Coronary artery (tissue), 2 donors: ENCODE data around the gene KRTAP10-3.

Experiments
- DNase-seq: peaks from one replicate; pipeline ENCODE4 v3.0.0-alpha.2; 2017; ENCODE audit warnings: low spot score
- H3K27ac ChIP-seq, 2 donors: fragments of 200-600 bp; sonication (generic); one replicate each; pipeline ENCODE4 v1.5.1; 2016 to 2019
- H3K4me3 ChIP-seq: fragments of 200-600 bp; sonication (generic); 2 replicates; pipeline ENCODE4 v1.5.1; 2016; ENCODE audit warnings: mild to moderate bottlenecking, moderate library complexity
- CTCF ChIP-seq: fragments of 200-600 bp; sonication (generic); IDR thresholded peaks from one replicate; pipeline ENCODE4 v1.5.1; 2019; ENCODE audit warnings: antibody characterized with exemption

KRTAP10-3 gene

GRCh38 chr21:44539046-44539445 lies 19.5 kb downstream of the KRTAP10-3 start:
- DNase-seq, result peak; percentile 56
- no peak overlapping the region for H3K4me3 ChIP-seq
- no peak overlapping the region for H3K27ac ChIP-seq
- no peak for TF ChIP-seq CTCF

- Histone ChIP-seq H3K27ac (no peak overlapping the region), H3K4me3 (no peak overlapping the region)
- no peak for TF ChIP-seq CTCF
- DNase-seq, result peak; percentile 52
These were observed 20.4 kb downstream of the KRTAP10-3 start for GRCh38 chr21:44537930-44538911.

GRCh38 chr21:44535963-44536362 lies 22.6 kb downstream of the KRTAP10-3 start:
- TF ChIP-seq CTCF, result no peak
- DNase-seq, result peak; percentile 52
- Histone ChIP-seq H3K4me3 (no peak overlapping the region), H3K27ac (no peak overlapping the region)

- TF ChIP-seq CTCF, result no peak
- Histone ChIP-seq H3K27ac (no peak overlapping the region), H3K4me3 (no peak overlapping the region)
- DNase-seq, result no peak
These were observed 23.9 kb downstream of the KRTAP10-3 start for GRCh38 chr21:44534688-44535087.

GRCh38 chr21:44533891-44534627 lies 24.5 kb downstream of the KRTAP10-3 start:
- no peak overlapping the region for H3K4me3 ChIP-seq
- H3K27ac ChIP-seq, result no peak overlapping the region
- no peak for TF ChIP-seq CTCF
- no peak for DNase-seq

- H3K27ac ChIP-seq, result no peak overlapping the region
- no peak for TF ChIP-seq CTCF
- DNase-seq, result no peak
- H3K4me3 ChIP-seq, result no peak overlapping the region
These were observed 25.3 kb downstream of the KRTAP10-3 start for GRCh38 chr21:44533121-44533890.
